A673 (cell line): ENCODE results near the gene ZNF425. TPM values are rescaled to one million over a fixed set of nuclear protein-coding genes. Genes with fewer than 3 reads are reported as not detected.
"Not testable (repeated sequence)": the region's sequence is repeated elsewhere in the genome, so short reads cannot be mapped to it uniquely, and the experiment has no call there.

Experiments
- BruUV-seq: library from RNA; stranded (reverse); fragments of 400-500 nt; replicated peaks from 2 replicates; lab custom pipeline; 2021; lab: Mats Ljungman, UMichigan
- CTCF ChIA-PET: fragments of 300-600 bp; sonication (Branson Sonifier 250); formaldehyde crosslinking; loops from one replicate; lab custom pipeline; 2022; ENCODE audit warnings: antibody characterized with exemption; lab: Charles Lee
- POLR2A ChIA-PET: fragments of 300-600 bp; sonication (Branson Sonifier 250); formaldehyde crosslinking; loops from one replicate; lab custom pipeline; 2022; ENCODE audit warnings: antibody characterized with exemption; ENCODE audit not compliant: low non-redundant PET; lab: Charles Lee
- DNase-seq: peaks from one replicate; pipeline ENCODE4 v3.0.0-alpha.2; 2015; ENCODE audit warnings: low spot score
- H3K27ac ChIP-seq: fragments of 200-600 bp; sonication (generic); 2 replicates; pipeline ENCODE4 v1.5.1; 2016; ENCODE audit warnings: mixed run types, low read depth, mild to moderate bottlenecking, mixed read lengths, antibody characterized with exemption, low read length; ENCODE audit not compliant: poor library complexity, severe bottlenecking
- H3K27me3 ChIP-seq: fragments of 200-600 bp; sonication (generic); replicated peaks from 2 replicates; pipeline ENCODE4 v1.6.1; 2017; ENCODE audit warnings: mixed run types, low read depth, mild to moderate bottlenecking, mixed read lengths, antibody characterized with exemption, low read length; ENCODE audit not compliant: insufficient read depth, poor library complexity
- H3K36me3 ChIP-seq: fragments of 200-600 bp; sonication (generic); 2 replicates; pipeline ENCODE4 v1.6.1; 2016; ENCODE audit warnings: mixed run types, mild to moderate bottlenecking, mixed read lengths, antibody characterized with exemption, low read length; ENCODE audit not compliant: insufficient read depth, poor library complexity, severe bottlenecking
- H3K4me1 ChIP-seq: fragments of 200-600 bp; sonication (generic); 2 replicates; pipeline ENCODE4 v1.6.1; 2017; ENCODE audit warnings: mixed run types, mild to moderate bottlenecking, mixed read lengths, antibody characterized with exemption, low read length; ENCODE audit not compliant: insufficient read depth, poor library complexity, severe bottlenecking
- H3K4me3 ChIP-seq: fragments of 200-600 bp; sonication (generic); 2 replicates; pipeline ENCODE4 v1.5.1; 2016; ENCODE audit warnings: low read depth, mixed run types, mild to moderate bottlenecking, mixed read lengths, low read length; ENCODE audit not compliant: poor library complexity, severe bottlenecking
- H3K9me3 ChIP-seq: fragments of 200-600 bp; sonication (generic); 2 replicates; pipeline ENCODE4 v1.6.1; 2016; ENCODE audit warnings: mixed run types, low read depth, mild to moderate bottlenecking, mixed read lengths, antibody characterized with exemption, low read length; ENCODE audit not compliant: poor library complexity, severe bottlenecking
- CTCF ChIP-seq: fragments of 300-800, 200-600 bp; sonication (generic); conservative IDR thresholded peaks from 2 replicates; pipeline ENCODE4 v1.5.1; 2017; ENCODE audit warnings: low read depth, mild to moderate bottlenecking, antibody characterized with exemption, low read length, moderate library complexity, mixed read lengths
- EZH2 ChIP-seq: fragments of 200-600 bp; sonication (generic); IDR thresholded peaks from 2 replicates; pipeline ENCODE4 v1.6.1; 2017; ENCODE audit warnings: borderline replicate concordance, low read depth, mild to moderate bottlenecking, mixed read lengths, antibody characterized with exemption, low read length; ENCODE audit not compliant: poor library complexity, severe bottlenecking
- intact Hi-C: fragments of 100-400 bp; cut with micrococcal nuclease; formaldehyde crosslinking; loops from one replicate; pipeline ENCODE4 v1.10.0; 2022; ENCODE audit not compliant: unreplicated experiment
- total RNA-seq: library from RNA; stranded (reverse); gene quantifications from 2 replicates; pipeline ENCODE4 v1.2.3, GENCODE V29; 2021

Gene ZNF425
- total RNA-seq, 1 experiment from 2014 or later: 1.2 TPM

- no peak for TF ChIP-seq CTCF
- no peak for TF ChIP-seq EZH2
- no peaks in the 10 kb centered on the region for H3K27me3 ChIP-seq
- ChIA-PET CTCF (no interaction called here), POLR2A (no interaction called here)
- no peaks in the 10 kb centered on the region for H3K36me3 ChIP-seq
- no peak overlapping the region for H3K27ac ChIP-seq
- H3K4me3 ChIP-seq: no peak overlapping the region
- no peaks in the 10 kb centered on the region for H3K4me1 ChIP-seq
- no peaks in the 10 kb centered on the region for H3K9me3 ChIP-seq
- intact Hi-C loops: no loop called here
- TSS peak; percentile 22 for BruUV-seq
- DNase-seq: no peak
Observed at GRCh38 chr7:149063476-149063875, 62.6 kb downstream of the ZNF425 start.

- POLR2A ChIA-PET: interaction anchor here (0.6 kb wide), 1 partner anchor 28 kb away, joined by 3 read pairs; no protein-coding TSS in a partner anchor
- CTCF ChIA-PET: not testable (repeated sequence)
Observed at GRCh38 chr7:149062217-149062899, 63.8 kb downstream of the ZNF425 start.

DNA sequence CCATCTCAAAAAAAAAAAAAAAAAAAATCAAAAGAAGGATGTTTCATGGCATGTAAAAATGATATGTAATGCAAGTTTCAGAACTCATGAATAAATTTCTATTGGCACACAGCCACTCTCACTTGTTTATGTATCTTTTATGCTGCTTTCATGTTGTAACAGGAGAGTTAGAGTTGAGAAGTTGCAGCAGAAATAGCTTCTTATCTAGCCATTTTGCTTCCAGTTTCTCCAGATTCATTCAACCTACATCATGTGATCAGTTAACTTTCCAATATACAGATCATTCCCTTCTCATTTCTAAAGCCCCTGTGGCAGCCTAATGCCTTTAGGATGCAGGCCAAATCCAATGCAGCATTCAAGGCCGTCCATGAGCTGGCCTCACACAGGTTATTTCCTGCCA, 66.0 kb downstream of the ZNF425 start:
- Histone ChIP-seq H3K9me3 (no peaks in the 10 kb centered on the region), H3K27me3 (no peaks in the 10 kb centered on the region), H3K36me3 (no peaks in the 10 kb centered on the region), H3K4me1 (no peaks in the 10 kb centered on the region), H3K27ac (no peak overlapping the region), H3K4me3 (no peak overlapping the region)
- POLR2A ChIA-PET: no interaction called here
- TF ChIP-seq EZH2 (no peak), CTCF (no peak)
- BruUV-seq: no TSS peak
- CTCF ChIA-PET: no interaction called here
- no peak for DNase-seq
- intact Hi-C loops: no loop called here

More at GRCh38 chr7:149062217-149062899, 63.8 kb downstream of the ZNF425 start:
- H3K36me3 ChIP-seq, DNase-seq, H3K4me3 ChIP-seq, H3K27ac ChIP-seq, H3K4me1 ChIP-seq, BruUV-seq, H3K9me3 ChIP-seq, H3K27me3 ChIP-seq, intact Hi-C loops: not testable (repeated sequence)

- POLR2A ChIA-PET: no interaction called here
- no peak for DNase-seq
- CTCF ChIA-PET: interaction anchor here (0.7 to 1.2 kb wide), 2 partner anchors 12 to 142 kb away, joined by 3 read pairs; partner anchors contain the start of gene ZNF282
- H3K27me3 ChIP-seq: no peaks in the 10 kb centered on the region
- no TSS peak for BruUV-seq
- TF ChIP-seq CTCF: no peak
- no peak for TF ChIP-seq EZH2
- no peaks in the 10 kb centered on the region for H3K9me3 ChIP-seq
- H3K4me1 ChIP-seq: no peaks in the 10 kb centered on the region
- H3K27ac ChIP-seq: no peak overlapping the region
- intact Hi-C loops: no loop called here
- H3K36me3 ChIP-seq: no peaks in the 10 kb centered on the region
- H3K4me3 ChIP-seq: no peak overlapping the region
Observed at GRCh38 chr7:149053885-149054284, 72.2 kb downstream of the ZNF425 start.
